HG03060 (cell line): ENCODE data around the gene BBX.

Source experiments
- ATAC-seq: cut with Tn5 transposase; IDR thresholded peaks from one replicate; pipeline ENCODE4 v1.9.1; 2021; ENCODE audit warnings: low read depth, moderate number of reproducible peaks; ENCODE audit not compliant: unreplicated experiment

Gene BBX

DNA sequence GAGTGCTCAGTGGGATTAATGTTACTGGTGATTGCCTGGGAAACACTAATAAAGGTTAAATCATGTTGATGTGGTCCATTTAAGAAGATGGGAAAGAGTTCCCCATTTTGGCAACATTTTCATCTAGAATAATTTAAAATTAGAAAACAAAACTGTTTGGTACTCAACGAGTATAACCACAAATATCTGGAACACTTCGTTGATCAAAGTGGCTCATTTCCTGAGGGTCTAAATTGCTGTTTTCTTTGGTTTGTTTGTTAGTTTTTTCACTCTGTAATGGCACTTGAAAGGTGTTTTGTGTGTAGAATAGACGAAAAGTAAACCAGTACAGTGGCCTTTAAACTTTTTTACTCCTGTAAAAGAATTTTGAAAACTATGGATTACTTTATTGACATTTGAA lies 73.9 kb downstream of the BBX start:
- no peak for ATAC-seq

DNA sequence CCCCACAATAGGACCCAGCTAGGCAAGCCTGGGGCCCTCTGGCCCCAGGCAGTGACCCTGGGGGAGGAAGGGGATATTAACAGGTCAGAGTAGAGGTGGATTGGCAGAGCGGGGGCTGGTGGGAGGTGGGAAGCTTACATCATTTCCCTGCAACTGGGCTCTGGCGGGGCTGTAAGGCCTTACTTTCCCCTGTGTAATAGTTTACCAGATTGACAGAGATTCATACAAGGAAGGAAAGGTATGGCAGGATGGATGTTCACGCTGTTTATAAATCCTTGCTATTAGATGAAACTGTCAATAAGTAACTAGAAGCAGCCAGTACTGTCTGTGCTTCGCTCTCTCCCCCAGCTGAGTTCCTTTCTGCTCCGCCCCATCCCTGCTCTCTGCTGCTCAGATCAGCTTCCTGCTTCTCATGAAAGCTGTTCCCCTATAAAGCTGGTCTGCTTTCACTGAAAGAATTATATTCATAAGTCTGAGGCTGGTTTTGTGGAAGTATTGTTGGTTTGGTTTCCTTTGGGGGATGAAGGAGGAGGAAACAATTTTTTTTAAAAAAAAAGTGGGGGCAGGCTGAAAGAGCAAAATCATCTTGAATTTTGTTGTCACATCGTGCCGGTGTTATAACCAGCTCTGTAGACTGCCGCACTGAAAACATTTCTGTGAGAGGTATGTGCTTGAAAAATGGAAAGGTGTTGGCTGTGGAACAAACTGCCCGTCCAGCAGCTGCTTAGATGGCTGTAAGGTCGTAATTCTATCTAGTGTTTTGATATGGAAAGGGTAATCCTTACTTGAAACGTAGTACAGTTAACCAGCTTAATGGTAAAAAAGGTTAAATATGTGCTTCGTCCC lies 76.4 kb downstream of the BBX start:
- ATAC-seq, result peak; percentile 82

- no peak for ATAC-seq
Measured at GRCh38 chr3:107599772-107600145, 77.0 kb downstream of the BBX start.

GRCh38 chr3:107600780-107601179 lies 78.0 kb downstream of the BBX start:
- no peak for ATAC-seq

DNA sequence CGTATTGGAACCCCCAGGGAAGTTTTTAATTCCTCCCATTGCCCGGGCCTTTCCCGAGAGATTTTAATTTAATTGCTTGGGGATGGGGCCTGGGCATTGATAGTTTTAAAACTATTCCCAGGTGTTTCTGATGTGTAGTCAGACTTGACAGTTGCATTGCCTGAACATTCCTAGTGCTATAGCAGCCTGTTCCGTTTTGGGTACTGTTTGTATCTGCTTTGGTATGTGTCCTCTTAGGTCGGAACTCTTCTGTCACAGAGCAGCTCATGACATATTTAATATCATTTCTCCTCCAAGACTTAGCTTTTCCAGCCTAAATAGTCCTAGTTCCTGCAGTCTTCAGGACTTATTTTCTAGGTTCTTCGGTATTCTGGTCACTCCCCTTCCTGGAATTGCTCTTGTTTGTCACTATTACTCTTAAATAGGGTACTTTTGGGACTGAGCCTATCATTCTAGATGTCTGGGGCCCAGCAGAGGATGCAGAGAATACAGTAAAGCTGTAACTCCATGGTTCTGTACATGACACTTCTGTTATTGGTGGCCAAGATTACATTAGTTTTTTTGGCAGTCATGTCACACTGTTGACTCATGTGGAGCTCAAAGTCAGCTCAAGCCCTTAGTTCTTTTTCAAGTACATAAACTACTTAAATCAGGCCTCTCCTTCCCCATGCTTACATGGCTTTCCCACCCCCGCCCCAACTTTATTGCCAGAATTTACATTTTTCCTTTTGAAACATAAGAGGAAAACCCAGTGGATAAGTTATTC lies 81.5 kb downstream of the BBX start:
- ATAC-seq, result no peak

DNA sequence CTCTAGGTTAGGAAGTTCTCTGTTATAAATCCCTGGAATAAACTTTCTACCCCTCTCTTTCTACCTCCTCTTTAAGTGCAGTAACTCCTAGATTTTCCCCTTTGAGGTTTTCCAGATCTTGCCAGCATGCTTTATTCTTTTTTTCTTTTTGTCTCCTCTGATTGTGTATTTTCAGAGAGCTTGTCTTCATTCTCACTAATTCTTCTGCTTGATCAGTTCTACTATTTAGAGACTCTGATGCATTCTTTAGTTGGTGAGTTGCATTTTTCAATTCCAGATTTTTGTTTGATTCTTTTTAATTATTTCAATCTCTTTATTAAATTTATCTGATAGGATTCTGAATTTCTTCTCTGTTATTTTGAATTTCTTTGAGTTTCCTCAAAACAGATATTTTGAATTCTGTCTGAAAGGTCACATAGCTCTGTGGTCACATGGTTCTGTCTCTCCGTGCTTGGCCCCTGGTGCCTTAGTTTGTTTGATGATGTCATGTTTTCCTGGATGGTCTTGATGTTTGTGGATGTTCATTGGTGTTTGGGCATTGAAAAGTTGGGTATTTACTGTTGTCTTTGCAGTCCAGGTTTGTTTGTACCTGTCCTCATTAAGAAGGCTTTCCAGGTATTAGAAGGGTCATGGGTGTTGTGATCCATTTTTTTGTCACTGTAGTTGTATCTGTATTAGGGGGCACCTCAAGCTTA lies 89.2 kb downstream of the BBX start:
- no peak for ATAC-seq

- ATAC-seq, result no peak
Measured at GRCh38 chr3:107612664-107613084, 89.9 kb downstream of the BBX start.

DNA sequence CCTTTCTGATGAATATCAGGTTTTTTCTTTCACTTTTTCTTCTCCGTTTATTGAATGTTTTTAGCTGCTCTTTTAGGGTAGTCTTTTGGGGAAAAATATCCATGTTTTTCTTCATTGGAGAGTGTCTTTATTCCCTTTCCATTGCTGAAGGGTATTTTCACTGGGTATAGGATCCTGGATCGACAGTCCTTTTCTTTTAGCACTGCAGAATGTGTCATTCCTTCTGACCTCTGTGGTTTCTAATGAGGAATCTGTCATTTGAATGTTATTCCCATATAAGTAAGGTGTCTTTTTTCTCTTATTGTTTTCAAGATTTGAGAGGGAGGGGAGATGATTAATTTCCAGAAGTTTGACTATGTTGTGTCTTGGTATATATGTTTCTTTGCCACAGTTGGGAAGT lies 96.8 kb downstream of the BBX start:
- ATAC-seq, result no peak

DNA sequence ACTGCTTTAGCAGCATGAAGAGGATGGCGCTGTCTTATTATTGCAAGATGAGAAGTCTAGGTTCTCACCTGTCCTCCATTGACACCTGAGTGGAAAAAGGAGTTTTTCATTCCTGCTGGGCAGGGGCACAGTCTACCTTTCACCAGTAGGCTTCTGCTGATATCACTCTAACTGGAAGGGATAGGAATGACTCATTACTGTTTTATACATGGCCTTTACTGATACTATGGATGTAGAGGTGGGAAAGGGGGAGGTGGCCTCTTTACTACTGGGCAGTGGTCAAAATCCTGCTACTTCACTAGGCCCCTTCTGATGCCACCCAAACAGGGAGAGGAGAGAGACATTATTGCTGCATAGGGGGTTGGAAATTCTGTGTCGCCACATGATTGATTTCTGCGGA lies 97.8 kb downstream of the BBX start:
- no peak for ATAC-seq

DNA sequence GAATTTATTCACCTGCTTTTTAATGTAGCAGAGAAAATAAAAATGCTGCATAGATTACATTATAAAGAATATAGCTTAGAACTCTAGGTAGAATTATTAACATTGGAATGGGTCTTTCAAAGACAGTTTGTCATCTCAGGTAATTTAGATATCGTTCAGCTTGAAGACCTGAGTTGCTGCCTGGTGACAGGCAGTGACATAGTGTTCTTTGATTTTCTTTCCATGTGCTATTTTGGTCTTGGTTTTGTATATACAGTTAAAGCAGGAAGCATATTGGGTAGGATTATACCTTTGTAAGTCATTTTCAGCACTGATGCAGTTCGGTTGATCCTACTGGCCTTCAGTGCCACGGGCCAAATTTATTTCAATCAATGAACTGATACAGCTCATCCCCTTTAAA lies 98.7 kb downstream of the BBX start:
- ATAC-seq, result no peak

- ATAC-seq, result no peak
Measured at GRCh38 chr3:107627962-107628542, 105.3 kb downstream of the BBX start.

- ATAC-seq, result no peak
Measured at GRCh38 chr3:107629566-107629965, 106.8 kb downstream of the BBX start.

DNA sequence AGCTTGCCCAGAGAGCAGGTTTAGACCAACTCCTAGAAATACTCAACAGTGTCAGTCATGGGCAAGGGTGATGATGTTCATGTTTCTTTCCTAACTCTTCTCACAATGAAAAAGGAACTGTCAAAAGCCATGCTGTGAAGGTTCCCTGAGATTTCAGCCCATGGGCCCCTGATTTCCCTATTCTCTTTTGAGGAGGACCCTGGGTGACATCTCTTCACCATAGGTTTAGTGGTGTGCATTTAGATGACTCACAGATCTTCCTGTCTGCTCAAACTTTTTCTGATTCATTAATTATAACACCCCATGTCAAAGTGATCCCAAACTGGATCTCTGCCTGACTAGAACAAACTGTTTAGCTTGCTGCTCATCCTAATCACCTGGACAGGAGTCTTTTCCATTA lies 108.0 kb downstream of the BBX start:
- ATAC-seq, result no peak

DNA sequence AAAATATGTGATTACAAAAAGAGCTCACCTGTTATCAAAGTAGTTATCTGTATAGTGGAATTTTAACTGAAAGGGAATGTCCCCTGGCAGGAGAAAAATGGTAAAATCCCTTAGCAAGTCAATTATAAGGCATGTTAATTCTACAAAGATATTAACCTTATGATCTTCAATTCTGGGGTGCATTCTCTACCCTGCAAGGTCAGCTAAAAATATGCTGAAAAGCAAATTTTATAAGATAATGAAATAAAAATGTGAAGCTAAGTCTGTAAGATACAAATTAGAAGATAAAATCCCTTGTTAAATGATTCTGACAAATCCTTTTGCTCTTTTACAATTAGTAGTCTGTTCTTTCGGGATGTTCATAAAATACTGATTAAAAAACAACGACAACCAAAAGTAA lies 109.8 kb downstream of the BBX start:
- ATAC-seq, result no peak

DNA sequence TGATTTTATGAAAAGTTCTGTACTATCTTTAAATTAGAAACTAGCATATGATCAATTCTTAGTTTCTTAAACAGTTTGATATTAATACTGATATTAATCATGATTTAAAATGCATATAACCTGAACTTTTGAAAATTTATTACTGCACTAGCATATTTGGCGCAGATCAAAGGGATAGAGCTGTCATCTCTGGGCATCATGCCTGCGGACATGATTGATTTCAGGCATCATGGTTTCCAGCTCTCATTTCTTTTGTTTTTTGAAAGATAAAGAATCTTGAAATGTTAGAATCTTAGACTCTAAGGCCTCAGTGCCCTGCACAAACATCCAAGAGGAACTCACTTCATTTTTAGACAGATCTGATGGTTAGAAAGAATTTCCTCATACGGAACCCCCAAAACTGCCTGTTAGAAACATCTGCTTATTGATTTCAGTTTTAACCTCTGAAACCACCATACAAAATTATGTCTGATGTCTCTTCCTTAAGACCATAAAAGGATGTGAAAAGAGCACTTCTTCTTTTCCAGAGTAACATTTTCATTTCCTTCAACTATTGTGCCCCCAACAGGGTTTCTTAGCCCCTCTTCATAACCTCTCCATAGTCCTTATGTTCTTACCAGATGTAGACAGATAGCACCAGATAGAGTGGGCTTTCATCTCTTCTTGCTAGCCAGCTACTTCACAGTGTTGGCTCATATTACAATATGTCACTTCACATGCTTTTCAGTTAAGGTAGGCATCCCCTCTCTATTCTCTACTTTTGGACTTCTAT lies 110.8 kb downstream of the BBX start:
- ATAC-seq, result peak; percentile 95

GRCh38 chr3:107634099-107634489 lies 111.3 kb downstream of the BBX start:
- peak; percentile 8 for ATAC-seq

- ATAC-seq, result no peak
Measured at GRCh38 chr3:107637416-107638183, 114.8 kb downstream of the BBX start.

DNA sequence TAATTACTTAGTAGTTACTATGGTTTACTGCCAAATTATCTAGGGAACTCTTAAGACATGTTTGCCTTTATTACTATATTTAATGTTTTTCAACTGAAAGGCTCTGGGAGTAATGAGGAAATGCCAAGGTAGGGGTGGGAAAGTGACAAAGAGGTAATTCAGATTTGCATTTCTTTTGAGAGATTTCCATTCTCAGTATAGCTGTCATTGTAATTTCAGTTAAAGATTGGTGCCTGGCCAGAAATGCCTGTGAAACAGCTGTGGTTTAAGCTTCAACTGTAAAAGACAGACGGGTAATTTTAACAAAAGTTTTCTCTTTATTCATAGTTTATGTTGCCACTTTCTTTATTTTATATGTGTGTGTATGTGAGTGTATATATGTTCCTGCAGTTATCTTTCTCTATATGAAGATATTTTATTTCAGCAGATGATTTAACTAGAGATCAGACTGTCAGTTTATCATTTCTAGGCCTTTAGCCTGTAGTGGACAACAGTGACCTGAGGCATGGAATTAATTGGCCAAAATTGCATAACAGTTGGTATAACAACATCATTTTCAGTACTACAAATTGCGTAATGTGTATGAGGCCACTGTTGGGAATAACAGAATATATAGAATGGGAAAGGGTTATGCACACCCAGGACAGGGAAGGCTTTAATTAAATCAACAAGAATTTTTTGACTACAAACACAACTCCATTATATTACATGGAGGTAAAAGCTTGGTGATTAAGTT lies 119.0 kb downstream of the BBX start:
- peak; percentile 65 for ATAC-seq
